ENCODE data around the gene SYT2. TPM values are rescaled to one million over a fixed set of nuclear protein-coding genes. Genes with fewer than 3 reads are reported as not detected.

SYT2 gene
- total and polyA plus RNA-seq, 8 donors = 1.1 to 5.4 (median 2.5) TPM; not detected in 1

DNA sequence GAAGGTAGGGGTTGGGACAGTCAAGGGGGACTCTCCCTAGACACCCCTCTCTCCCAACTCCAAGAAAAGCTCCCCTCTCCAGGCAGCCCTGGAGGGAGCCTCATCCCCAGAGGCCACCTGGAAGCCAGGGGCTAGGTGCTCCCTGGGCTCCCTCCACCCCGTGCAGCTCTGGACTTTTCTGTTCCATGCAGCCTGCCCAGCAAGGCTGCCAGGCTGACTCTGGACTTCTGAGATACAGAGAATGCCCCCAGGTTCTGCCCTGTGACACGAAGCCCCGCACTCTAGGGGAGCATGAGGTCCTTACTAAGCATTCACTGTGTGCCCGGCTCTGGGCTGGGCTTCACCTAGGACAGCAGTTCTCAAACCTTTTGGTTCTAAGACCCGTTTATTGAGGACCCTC, 10.2 kb downstream of the SYT2 start:
- Histone ChIP-seq H3K27ac (no peak overlapping the region), H3K36me3 (no peaks in the 10 kb centered on the region), H3K9me3 (no peaks in the 10 kb centered on the region), H3K4me1 (no peaks in the 10 kb centered on the region), H3K27me3 (peaks cover 21 to 100% of the 10 kb centered on the region in 2 donors), H3K4me3 (no peak overlapping the region)
- DNase-seq (no peak), ATAC-seq (no peak)
- intact Hi-C loops (cut with DNase I) = no loop called here
- TF ChIP-seq, protein P1, sequence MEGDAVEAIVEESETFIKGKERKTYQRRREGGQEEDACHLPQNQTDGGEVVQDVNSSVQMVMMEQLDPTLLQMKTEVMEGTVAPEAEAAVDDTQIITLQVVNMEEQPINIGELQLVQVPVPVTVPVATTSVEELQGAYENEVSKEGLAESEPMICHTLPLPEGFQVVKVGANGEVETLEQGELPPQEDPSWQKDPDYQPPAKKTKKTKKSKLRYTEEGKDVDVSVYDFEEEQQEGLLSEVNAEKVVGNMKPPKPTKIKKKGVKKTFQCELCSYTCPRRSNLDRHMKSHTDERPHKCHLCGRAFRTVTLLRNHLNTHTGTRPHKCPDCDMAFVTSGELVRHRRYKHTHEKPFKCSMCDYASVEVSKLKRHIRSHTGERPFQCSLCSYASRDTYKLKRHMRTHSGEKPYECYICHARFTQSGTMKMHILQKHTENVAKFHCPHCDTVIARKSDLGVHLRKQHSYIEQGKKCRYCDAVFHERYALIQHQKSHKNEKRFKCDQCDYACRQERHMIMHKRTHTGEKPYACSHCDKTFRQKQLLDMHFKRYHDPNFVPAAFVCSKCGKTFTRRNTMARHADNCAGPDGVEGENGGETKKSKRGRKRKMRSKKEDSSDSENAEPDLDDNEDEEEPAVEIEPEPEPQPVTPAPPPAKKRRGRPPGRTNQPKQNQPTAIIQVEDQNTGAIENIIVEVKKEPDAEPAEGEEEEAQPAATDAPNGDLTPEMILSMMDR (IDR thresholded peaks at IDR 0.05) = no peak

DNA sequence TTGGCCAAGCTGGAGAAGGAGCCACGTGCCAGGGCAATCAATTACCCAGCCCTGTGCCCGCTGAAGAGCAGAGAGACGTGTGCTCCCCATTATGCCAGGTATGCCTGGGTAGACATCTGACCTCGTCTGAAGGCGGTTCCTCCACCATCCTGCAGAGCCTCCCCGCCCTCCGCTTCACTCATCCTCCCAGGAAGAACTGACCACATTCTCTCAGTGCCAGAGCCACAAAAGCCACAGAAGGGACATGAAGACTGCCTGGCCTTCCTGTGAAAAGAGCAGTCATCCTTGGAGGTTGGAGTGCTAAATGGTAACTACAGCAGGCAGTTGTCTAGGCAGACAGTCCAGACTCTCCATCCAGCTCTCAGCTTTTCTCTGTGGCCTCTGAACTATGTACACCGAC, 12.0 kb downstream of the SYT2 start:
- Histone ChIP-seq H3K27ac (no peak overlapping the region), H3K9me3 (no peaks in the 10 kb centered on the region), H3K4me3 (no peak overlapping the region), H3K27me3 (peaks cover 26 to 96% of the 10 kb centered on the region in 2 donors), H3K4me1 (no peaks in the 10 kb centered on the region), H3K36me3 (no peaks in the 10 kb centered on the region)
- intact Hi-C loops (cut with DNase I) = no loop called here
- TF ChIP-seq, protein P1 (IDR thresholded peaks at IDR 0.05) = no peak
- DNase-seq (no peak), ATAC-seq (no peak)

DNA sequence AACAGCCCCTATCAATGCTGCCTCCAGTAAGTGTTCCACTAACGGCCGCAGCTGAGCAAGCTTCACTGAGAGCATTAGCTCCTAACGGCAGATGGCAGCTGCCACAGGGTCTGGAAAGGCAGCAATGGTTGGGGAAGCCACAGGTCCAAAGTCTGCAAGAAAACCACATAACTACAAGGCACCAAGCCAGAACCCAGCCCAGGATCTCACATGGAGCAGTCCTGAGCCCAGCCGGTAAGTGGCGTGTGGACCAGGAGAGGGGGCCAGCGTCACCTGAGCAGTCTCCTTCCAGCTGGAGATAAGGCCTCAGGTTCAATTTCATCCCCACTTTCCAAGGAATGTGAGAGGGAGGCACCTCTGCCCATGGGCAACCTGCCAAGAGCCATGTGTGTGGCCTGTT, 13.2 kb downstream of the SYT2 start:
- H3K4me1 ChIP-seq = no peaks in the 10 kb centered on the region
- no peak overlapping the region for H3K27ac ChIP-seq
- TF ChIP-seq, protein P1 (IDR thresholded peaks at IDR 0.05) = no peak
- DNase-seq = no peak
- no peaks in the 10 kb centered on the region for H3K9me3 ChIP-seq
- intact Hi-C loops (cut with DNase I) = no loop called here
- H3K4me3 ChIP-seq = no peak overlapping the region
- peaks cover 27 to 91% of the 10 kb centered on the region in 2 donors for H3K27me3 ChIP-seq
- no peak for ATAC-seq
- H3K36me3 ChIP-seq = no peaks in the 10 kb centered on the region

DNA sequence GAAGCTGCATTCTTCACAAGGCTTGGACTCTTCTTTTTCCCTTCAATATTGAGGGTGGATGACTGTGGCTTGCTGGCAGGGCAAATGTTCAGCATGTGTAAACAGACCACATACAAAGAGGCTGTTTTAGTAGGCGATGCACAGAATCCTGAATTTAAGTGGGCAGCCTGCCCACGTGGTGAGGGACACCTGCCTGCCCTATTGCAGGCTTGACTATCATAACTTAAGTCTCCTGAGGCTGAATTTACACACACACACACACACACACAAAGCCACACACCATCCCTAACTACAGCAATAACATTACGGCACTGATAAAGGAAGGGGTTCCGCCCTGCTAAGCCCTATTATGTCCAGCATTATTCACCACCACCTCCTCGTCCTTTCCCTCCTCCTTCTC, 15.9 kb downstream of the SYT2 start:
- intact Hi-C loops (cut with DNase I) = no loop called here
- no peaks in the 10 kb centered on the region for H3K9me3 ChIP-seq
- H3K4me1 ChIP-seq = no peaks in the 10 kb centered on the region
- no peak overlapping the region for H3K27ac ChIP-seq
- H3K36me3 ChIP-seq = no peaks in the 10 kb centered on the region
- H3K4me3 ChIP-seq = no peak overlapping the region
- TF ChIP-seq, protein P1 (IDR thresholded peaks at IDR 0.05) = no peak
- ATAC-seq = no peak
- peaks cover 25 to 89% of the 10 kb centered on the region in 2 donors for H3K27me3 ChIP-seq
- DNase-seq = no peak

DNA sequence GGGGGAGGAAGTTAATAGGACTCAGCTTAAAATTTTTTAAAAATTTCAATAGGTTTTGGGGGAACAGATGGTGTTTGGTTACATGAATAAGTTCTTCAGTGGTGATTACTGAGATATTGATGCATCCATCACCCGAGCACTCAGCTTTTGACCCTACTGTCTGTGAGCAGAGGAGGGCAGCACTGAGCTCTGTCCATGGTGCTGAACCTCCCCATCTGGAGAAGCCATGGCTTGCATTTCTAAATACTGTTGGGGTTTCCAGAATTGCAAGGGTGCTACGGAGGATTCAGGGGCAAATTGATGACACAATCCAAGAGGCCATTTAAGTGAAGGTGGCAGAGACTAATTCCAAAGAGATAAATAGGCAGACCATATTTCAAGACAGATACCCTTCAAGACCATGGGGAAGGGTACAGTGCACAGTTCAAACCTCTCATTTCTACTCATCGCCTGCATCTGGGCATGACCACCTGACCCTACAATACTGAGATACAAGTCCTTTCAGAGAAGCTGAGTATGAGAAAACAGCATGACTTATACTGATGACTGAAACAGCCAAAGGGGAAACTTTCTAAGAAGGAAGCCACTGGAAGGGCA, 17.2 kb downstream of the SYT2 start:
- TF ChIP-seq, protein P1 (IDR thresholded peaks at IDR 0.05) = no peak
- H3K27me3 ChIP-seq = peaks cover 29 to 89% of the 10 kb centered on the region in 2 donors
- no peak overlapping the region for H3K27ac ChIP-seq
- DNase-seq (peak in 3 of 4 donors; percentile 53 to 83 (median 68)), ATAC-seq (peak; percentile 92)
- H3K4me1 ChIP-seq = no peaks in the 10 kb centered on the region
- no peak overlapping the region for H3K4me3 ChIP-seq
- intact Hi-C loops (cut with DNase I) = no loop called here
- no peaks in the 10 kb centered on the region for H3K36me3 ChIP-seq
- H3K9me3 ChIP-seq = no peaks in the 10 kb centered on the region

Measured in left lung (tissue), 10 donors.